ENCODE data around the gene HBD. TPM values are rescaled to one million over a fixed set of nuclear protein-coding genes. Genes with fewer than 3 reads are reported as not detected.
A peak's percentile ranks its signal among the peaks of the same experiment; 100 is the strongest.

HBD gene
- total and polyA plus RNA-seq, 9 of the 15 experiments (the other 6 are each of a cell fraction or from before 2014, with no cell fraction given): 11.8 to 169 (median 36.0) TPM

DNA sequence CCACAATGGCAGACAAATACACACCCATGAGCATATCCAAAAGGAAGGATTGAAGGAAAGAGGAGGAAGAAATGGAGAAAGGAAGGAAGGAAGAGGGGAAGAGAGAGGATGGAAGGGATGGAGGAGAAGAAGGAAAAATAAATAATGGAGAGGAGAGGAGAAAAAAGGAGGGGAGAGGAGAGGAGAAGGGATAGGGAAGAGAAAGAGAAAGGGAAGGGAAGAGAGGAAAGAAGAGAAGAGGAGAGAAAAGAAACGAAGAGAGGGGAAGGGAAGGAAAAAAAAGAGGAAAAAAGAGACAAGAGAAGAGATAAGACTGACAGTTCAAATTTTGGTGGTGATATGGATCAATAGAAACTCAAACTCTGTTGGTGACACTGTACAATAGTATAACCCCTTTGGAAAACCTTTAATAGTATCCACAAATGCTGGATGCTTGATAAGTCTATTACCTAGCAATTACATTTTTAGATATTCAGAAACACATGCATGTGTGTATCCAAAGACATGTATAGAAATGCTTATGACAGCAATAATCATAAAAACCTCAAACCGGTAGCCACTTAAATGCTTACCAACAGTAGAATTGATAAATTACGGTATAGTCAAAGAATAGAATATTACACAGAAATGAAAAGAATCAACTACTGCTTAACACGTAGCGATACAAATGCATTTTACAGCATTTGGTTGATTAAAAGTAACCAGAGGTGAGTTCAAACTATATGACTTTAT lies 1.2 kb upstream of the HBD start (continued):
- TF ChIP-seq HNRNPLL (IDR thresholded peaks at IDR 0.05; ENCODE audit: low read depth, low read length, poor library complexity, severe bottlenecking): no peak
- no peak for TF ChIP-seq ZKSCAN8 (CRISPR knock-in tag; IDR thresholded peaks at IDR 0.05)
- no peak for TF ChIP-seq CHD1 (IDR thresholded peaks at IDR 0.05; ENCODE audit: low read length)
- TF ChIP-seq, protein P1, sequence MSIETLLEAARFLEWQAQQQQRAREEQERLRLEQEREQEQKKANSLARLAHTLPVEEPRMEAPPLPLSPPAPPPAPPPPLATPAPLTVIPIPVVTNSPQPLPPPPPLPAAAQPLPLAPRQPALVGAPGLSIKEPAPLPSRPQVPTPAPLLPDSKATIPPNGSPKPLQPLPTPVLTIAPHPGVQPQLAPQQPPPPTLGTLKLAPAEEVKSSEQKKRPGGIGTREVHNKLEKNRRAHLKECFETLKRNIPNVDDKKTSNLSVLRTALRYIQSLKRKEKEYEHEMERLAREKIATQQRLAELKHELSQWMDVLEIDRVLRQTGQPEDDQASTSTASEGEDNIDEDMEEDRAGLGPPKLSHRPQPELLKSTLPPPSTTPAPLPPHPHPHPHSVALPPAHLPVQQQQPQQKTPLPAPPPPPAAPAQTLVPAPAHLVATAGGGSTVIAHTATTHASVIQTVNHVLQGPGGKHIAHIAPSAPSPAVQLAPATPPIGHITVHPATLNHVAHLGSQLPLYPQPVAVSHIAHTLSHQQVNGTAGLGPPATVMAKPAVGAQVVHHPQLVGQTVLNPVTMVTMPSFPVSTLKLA (conservative IDR thresholded peaks at IDR 0.05): no peak
- TF ChIP-seq SLC30A9 (CRISPR knock-in tag; IDR thresholded peaks at IDR 0.05): no peak
- TF ChIP-seq MEF2A (IDR thresholded peaks at IDR 0.05; ENCODE audit: control insufficient read depth, low read depth, low read length): no peak
- TF ChIP-seq ZNF79 (CRISPR knock-in tag; IDR thresholded peaks at IDR 0.05; ENCODE audit: low read depth): no peak
- no peak for TF ChIP-seq NR4A1 (CRISPR knock-in tag; IDR thresholded peaks at IDR 0.05)
- no peak for TF ChIP-seq NR4A1 (tag; IDR thresholded peaks at IDR 0.05)
- TF ChIP-seq ARHGAP35 (IDR thresholded peaks at IDR 0.05; ENCODE audit: partially characterized antibody): peak; percentile 82
- TF ChIP-seq ELF2 (CRISPR knock-in tag; IDR thresholded peaks at IDR 0.05): no peak
- TF ChIP-seq KLF1 (tag; IDR thresholded peaks at IDR 0.05): no peak
- TF ChIP-seq FOXJ2 (tag; IDR thresholded peaks at IDR 0.05): no peak
- TF ChIP-seq TEAD4 (IDR thresholded peaks at IDR 0.05; ENCODE audit: low read length): no peak
- TF ChIP-seq TEAD4 (CRISPR knock-in tag; IDR thresholded peaks at IDR 0.05; ENCODE audit: borderline replicate concordance): no peak
- TF ChIP-seq TRIM28 (IDR thresholded peaks at IDR 0.05): no peak
- no peak for TF ChIP-seq SRSF1 (IDR thresholded peaks at IDR 0.05; ENCODE audit: low read depth, low read length)
- TF ChIP-seq ERF (CRISPR knock-in tag; IDR thresholded peaks at IDR 0.05): no peak
- TF ChIP-seq CEBPG (CRISPR knock-in tag; IDR thresholded peaks at IDR 0.05): no peak
- no peak for TF ChIP-seq CEBPG (tag; conservative IDR thresholded peaks at IDR 0.05 in 1 of 2, IDR thresholded peaks at IDR 0.05 in 1 of 2)
- no peak for TF ChIP-seq ZNF699 (CRISPR knock-in tag; IDR thresholded peaks at IDR 0.05; ENCODE audit: insufficient replicate concordance)
- TF ChIP-seq OTX1 (CRISPR knock-in tag; IDR thresholded peaks at IDR 0.05): peak; percentile 67
- TF ChIP-seq ESRRB (CRISPR knock-in tag; IDR thresholded peaks at IDR 0.05; ENCODE audit: borderline replicate concordance): no peak
- TF ChIP-seq GABPB1 (CRISPR knock-in tag; IDR thresholded peaks at IDR 0.05): no peak
- TF ChIP-seq, protein P2, sequence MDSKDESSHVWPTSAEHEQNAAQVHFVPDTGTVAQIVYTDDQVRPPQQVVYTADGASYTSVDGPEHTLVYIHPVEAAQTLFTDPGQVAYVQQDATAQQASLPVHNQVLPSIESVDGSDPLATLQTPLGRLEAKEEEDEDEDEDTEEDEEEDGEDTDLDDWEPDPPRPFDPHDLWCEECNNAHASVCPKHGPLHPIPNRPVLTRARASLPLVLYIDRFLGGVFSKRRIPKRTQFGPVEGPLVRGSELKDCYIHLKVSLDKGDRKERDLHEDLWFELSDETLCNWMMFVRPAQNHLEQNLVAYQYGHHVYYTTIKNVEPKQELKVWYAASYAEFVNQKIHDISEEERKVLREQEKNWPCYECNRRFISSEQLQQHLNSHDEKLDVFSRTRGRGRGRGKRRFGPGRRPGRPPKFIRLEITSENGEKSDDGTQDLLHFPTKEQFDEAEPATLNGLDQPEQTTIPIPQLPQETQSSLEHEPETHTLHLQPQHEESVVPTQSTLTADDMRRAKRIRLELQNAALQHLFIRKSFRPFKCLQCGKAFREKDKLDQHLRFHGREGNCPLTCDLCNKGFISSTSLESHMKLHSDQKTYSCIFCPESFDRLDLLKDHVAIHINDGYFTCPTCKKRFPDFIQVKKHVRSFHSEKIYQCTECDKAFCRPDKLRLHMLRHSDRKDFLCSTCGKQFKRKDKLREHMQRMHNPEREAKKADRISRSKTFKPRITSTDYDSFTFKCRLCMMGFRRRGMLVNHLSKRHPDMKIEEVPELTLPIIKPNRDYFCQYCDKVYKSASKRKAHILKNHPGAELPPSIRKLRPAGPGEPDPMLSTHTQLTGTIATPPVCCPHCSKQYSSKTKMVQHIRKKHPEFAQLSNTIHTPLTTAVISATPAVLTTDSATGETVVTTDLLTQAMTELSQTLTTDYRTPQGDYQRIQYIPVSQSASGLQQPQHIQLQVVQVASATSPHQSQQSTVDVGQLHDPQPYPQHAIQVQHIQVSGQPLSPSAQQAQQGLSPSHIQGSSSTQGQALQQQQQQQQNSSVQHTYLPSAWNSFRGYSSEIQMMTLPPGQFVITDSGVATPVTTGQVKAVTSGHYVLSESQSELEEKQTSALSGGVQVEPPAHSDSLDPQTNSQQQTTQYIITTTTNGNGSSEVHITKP (IDR thresholded peaks at IDR 0.05; ENCODE audit: partially characterized antibody): no peak
- TF ChIP-seq, protein P3, sequence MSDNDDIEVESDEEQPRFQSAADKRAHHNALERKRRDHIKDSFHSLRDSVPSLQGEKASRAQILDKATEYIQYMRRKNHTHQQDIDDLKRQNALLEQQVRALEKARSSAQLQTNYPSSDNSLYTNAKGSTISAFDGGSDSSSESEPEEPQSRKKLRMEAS (CRISPR knock-in tag; IDR thresholded peaks at IDR 0.05): no peak

Measured in K562 (cell line).